GM19328 (cell line): ENCODE results near the gene GUK1.
"Not testable (repeated sequence)": the region's sequence is repeated elsewhere in the genome, so short reads cannot be mapped to it uniquely, and the experiment has no call there.

ENCODE experiments used
- ATAC-seq: cut with Tn5 transposase; IDR thresholded peaks from one replicate; pipeline ENCODE4 v1.9.1; 2021; ENCODE audit warnings: mild to moderate bottlenecking, moderate library complexity; ENCODE audit not compliant: unreplicated experiment

The GUK1 gene

DNA sequence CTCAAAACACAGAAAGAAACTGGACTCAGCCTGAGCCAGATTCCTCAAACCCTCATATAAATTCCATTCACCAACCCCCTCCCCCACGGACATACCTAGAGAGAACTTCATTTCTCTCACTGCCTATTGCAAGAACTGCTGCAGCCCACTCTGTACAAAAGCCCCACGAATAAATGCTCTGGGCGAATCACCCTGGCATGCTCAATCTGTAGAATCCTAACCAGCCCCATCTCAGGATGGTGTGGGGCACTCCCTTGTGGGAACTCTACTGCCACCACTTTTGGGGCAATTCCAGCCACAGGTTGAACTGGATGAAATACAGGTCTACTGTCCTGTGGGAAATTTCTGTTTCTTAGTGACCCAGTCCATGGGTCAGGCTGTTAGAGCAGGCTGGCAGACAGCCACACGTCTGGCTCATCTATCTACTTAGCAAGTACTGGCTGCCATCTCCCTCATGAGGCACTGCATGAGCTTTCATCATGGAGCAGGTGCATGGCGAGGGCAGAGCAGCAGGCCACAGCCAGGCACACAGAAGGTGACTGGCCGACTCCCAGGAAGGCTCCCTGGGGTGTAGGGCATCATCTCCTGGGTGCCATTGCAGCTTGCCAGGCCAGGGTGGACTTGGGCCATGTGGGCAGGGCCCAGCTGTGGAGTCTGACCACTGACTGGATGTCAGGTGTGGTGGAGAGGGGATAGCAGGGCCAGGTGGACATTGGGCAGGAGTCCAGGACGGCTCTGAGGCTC lies 35.4 kb upstream of the GUK1 start:
- no peak for ATAC-seq

GRCh38 chr1:228105270-228105995 lies 34.6 kb upstream of the GUK1 start:
- ATAC-seq, result no peak

DNA sequence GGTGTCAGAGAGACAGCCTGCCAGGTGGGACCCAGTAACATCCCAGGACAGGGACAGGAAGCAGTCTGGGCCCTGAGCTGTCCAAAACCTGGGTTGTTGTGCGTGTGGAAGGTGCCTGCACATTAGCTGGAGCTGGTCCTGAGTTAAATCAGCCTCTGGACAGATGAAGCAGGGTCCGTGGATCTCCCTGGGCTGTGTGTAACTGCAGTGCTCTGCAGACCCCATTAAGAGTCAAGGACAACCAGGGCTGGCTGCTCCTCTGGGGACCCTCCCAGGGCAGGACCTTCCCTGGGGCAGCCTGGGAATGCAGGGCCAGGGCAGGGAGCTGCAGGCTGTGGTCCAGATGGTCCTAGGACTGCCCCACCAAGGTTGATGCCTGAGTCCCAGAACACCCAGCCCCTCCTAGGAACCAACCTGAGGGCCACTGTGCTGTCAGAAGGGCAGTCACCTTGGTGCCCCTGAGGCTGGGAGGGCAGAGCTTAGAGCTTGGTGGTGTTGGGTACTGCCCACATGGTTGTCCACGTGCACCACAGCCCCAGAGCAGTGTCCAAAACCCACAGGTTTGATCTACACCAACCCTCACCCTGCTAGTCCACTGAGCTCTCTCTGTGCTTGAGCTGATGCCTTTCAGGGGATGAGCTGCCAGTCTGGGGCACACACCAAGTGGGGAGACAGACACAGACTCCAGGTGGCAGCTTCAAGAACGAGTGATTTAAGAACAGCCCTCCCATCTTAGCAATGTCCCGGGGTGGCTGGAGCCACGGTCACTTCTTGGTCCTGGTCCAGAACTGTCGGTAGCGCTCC lies 33.9 kb upstream of the GUK1 start:
- ATAC-seq, result no peak

- no peak for ATAC-seq
These were observed 33.4 kb upstream of the GUK1 start for GRCh38 chr1:228106800-228107054.

GRCh38 chr1:228107636-228108035 lies 32.4 kb upstream of the GUK1 start:
- ATAC-seq, result no peak

DNA sequence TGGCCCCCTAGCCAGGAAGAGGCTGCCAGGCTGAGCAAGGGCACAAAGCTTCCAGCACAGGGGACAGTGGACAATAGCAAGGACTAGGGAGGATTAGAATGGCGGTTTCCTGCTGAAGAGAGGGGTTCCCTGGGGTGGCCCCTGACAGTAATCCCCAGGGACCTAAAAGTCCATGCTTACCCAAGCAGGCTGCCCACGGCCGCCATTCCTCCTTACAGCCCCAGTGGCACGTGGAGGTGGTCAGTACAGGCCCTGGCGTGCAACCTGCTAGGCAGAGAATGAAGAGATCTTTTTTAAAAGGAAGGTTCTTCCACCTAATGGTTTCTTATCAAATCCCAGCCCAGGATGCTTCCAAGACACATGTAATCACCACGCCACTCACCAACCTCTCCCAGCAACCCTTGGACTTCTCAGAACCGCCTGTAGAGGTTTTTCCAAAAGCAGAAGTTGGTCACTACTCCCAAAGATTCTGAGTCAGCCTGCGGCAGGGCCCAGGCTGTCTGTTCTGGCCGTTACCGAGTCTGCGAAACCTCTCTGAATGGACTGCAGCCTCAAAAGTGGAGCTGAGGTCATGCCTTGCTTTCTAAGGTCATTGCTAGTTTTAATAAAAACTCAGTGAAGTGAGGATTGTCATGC lies 31.9 kb upstream of the GUK1 start:
- no peak for ATAC-seq

- no peak for ATAC-seq
These were observed 31.4 kb upstream of the GUK1 start for GRCh38 chr1:228108742-228109072.

DNA sequence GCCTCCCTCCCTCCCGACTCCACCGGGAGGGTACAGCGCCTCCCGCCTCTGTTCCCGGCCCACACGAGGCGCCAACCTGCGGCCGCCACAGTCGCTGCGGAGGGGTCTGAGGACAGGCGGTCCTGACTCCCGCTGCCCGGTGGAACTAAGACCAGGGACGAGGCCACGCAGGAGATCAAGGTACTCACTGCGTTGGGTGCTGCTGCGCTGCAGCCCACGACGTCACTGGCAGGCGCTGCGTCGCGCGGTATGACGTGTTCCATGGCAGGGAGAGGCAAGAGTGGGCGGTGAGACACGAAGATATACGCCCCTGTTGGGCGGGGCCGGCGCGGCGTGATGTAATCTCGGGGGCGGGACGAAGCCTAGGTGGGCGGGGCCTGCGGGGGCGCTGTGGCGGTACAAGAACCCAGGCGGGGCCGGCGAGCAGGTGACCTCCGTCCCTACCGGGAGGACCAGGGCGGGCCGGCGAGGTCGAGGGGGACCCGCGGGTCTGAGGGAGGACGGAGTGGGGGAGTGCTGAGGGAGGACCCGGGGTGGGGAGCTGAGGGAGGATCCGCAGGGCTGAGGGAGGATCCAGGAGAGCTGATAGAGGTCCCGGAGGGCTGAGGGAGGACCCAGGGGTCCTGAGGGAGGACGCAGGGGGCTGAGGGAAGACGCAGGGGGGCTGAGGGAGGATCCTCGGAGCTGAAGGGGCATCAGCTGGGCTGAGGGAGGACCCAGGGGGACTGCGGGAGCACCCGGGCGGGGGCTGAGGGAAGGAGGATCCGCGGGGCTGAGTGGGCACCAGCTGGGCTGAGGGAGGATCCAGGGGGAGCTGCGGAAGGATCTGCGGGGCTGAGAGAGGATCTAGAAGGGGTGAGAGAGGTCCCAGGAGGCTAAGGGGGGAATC lies 30.8 kb upstream of the GUK1 start, which contains the start of gene MRPL55:
TSS of gene MRPL55 (minus strand) at position 227 of the 889 bp plus-strand sequence. CDS start 1,039 bp downstream, outside the sequence.
- ATAC-seq, result peak; percentile 87

DNA sequence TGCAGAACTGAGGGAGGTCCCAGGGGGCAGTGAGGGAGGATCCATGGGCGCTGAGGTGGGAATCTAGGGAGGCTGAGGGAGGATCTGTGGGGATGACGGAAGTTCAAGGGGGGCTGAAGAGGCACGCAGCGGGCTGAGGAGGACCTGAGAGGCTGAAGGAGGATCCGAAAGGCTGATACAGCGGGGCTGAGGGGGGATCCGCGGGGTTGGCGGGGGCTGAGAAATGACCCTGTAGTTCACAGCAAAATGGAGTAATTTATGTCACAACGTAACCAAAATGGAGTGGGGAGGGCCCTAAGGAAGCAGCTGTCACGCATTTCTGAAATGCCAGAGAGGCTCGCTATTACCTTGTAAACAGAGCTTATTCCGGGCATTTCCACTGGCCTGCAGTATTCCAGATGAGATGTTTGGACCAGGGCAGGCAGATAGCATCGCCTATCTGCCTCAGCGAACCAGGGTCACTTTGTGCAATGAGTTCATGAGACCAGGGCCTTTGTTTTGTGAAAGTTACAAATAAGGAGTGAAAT lies 30.1 kb upstream of the GUK1 start:
- no peak for ATAC-seq

DNA sequence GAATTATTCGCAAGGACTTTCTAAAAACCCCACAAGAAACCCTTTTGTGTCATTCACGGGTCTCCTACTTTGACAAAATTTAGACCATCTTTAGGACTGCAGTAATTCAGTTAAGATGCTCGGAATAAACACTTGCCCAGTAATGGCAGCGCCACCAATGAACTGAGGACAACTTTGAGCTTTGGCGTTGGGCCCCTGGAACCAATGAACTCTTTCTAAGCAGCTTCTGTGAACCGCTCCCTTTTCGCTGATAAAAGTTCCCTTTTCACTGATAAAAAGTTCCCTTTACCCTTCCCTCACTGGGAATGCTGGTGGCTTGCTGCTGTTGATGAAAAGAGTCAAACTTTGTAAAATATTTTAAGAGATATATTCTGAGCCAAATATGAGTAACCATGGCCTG lies 29.5 kb upstream of the GUK1 start:
- no peak for ATAC-seq

DNA sequence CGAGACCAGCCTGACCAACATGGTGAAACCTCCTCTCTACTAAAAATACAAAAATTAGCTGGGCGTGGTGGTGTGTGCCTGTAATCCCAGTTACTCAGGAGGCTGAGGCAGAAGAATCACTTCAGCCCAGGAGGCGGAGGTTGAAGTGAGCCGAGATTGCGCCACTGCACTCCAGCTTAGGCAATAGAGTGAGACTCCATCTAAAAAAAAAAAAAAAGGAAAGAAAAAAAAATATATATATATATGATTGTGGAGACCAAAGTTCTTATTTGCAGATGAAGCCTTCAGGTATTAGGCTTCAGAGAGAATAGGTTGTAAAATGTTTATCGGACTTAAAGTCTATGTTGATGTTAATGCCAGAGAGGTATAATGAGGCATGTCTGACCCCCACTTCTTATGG lies 28.8 kb upstream of the GUK1 start:
- ATAC-seq, result not testable (repeated sequence)

- ATAC-seq, result no peak
These were observed 27.9 kb upstream of the GUK1 start for GRCh38 chr1:228112167-228112566.

DNA sequence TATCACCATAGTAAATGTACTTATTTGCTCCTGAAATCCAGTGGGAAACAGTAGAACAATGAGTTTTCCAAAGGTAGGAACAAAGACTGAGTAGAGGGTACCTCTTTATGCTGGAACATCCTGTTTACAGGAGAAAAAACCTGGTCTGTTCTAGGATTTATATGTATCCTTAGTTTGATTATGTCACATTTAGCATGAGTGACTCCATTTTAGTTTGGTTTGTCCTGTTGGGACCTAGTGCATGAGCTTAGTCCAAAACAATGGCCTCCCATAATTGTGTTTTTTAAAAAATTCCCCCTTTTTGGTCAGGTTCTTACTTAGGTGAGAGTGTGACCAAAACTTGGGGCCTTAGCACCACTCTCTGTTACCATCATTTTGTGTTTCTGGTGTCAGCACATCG lies 27.5 kb upstream of the GUK1 start:
- no peak for ATAC-seq

- ATAC-seq, result no peak
These were observed 25.3 kb upstream of the GUK1 start for GRCh38 chr1:228114827-228115226.

DNA sequence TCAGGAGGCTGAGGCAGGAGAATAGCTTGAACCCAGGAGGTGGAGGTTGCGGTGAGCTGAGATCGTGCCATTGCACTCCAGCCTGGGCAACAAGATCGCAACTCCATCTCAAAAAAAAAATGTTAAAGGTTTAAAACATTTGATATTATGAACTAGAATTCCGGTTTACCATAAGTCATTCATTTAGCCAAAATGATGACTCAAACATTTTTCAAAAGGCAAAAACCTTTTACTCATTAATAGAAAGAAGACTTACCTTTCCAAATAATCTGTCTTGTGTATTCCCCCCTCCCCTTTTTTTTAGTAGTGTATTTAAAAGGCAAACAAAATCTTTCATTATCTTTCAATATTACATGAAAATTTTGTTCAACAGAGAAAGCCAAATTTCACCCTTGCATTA lies 22.7 kb upstream of the GUK1 start:
- no peak for ATAC-seq

GRCh38 chr1:228118040-228118439 lies 22.0 kb upstream of the GUK1 start:
- ATAC-seq, result no peak

DNA sequence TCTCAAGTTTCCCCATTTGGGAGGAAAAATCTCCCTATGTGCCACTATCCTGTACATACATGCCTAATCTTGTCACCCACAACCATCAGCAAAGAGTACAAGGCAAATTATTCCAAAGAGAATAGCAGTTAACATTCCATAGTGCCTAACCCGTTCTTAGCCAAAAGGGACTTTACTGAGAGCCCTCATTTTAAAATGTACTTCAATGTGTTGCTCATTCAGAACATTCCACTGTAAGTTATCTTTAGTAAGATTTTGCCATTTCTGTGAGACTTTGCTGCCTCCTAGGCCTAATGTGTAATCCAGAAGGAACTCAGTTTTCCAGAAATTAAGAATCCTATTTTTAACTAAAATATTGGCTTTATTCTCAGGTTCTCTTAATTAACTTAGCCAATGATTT lies 19.7 kb upstream of the GUK1 start:
- no peak for ATAC-seq

GRCh38 chr1:228120857-228121489 lies 19.1 kb upstream of the GUK1 start:
- ATAC-seq, result no peak

DNA sequence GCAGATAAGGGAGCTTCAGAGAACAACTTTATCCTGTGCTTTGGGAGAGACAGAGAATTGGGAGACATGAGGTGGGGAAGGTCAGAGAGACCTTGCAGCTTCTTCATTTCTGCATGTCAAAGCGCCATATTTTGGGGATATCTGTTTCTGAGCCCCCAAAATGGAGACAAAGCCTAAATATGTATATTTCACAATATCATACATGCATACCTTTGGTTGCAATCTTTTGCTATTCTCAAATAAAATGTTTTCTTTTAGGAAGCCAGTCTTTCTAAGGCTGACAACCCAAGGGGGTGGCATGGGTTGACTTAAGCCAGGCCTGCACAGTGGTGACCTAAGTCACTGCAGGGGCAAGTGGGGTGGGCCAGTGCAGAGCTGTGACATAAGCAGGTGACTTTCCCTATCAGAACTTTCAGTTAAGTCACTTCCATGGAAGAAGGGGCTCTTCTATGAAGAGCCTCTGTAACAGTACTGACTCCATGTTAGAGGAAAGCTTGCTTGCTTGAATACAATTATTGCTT lies 17.1 kb upstream of the GUK1 start:
- ATAC-seq, result no peak

DNA sequence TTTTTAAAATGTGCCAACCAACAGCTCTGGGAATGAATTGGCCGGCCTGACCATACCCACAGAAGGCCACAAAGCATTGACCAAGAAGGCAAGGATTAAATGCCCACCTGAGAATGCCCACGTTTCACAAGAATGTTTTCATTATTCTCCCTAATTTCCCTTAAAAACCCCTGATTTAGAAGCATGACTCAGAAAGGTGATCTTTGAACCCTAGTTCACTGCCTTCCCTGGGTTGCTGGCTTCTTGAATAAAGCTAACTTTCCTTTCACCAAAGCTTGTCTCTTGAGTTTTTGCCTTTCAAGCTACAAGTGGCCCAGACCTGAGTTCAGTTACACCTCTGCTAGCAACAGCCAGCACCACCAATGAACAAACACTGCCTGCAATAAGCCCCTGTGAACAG lies 16.6 kb upstream of the GUK1 start:
- no peak for ATAC-seq
